Activated T-cell treated with anti-CD3 and anti-CD28 coated beads, Interleukin-2, amount 50 U/mL, for 4 hours (primary cell): ENCODE measurements around the gene ELANE. TPM values are rescaled to one million over a fixed set of nuclear protein-coding genes. Genes with fewer than 3 reads are reported as not detected.
"Not testable (repeated sequence)": the region's sequence is repeated elsewhere in the genome, so short reads cannot be mapped to it uniquely, and the experiment has no call there.

Experiments
- ATAC-seq, 2 donors: fragments of 200-7000 bp; cut with Tn5 transposase; one replicate each; pipeline ENCODE4 v1.10.0; 2021
- DNase-seq: peaks from one replicate; pipeline ENCODE4 v3.0.0-alpha.2; 2020
- H3K27me3 Mint-ChIP-seq: one replicate; pipeline ENCODE4 v1.8.0; 2021; ENCODE audit warnings: low read depth, mixed read lengths
- H3K36me3 Mint-ChIP-seq: one replicate; pipeline ENCODE4 v1.8.0; 2022; ENCODE audit warnings: mixed read lengths; ENCODE audit not compliant: insufficient read depth
- H3K4me1 Mint-ChIP-seq: one replicate; pipeline ENCODE4 v1.8.0; 2021; ENCODE audit warnings: low read depth, mixed read lengths
- H3K4me3 Mint-ChIP-seq: one replicate; pipeline ENCODE4 v1.8.0; 2021; ENCODE audit warnings: mild to moderate bottlenecking, moderate library complexity, mixed read lengths
- H3K9me3 Mint-ChIP-seq: one replicate; pipeline ENCODE4 v1.8.0; 2021; ENCODE audit warnings: mixed read lengths
- total RNA-seq, 3 donors: library from RNA; stranded (reverse); gene quantifications; one replicate each; pipeline ENCODE4 v1.2.1, GENCODE V29; 2021

The ELANE gene
- total RNA-seq, 3 donors from 2014 or later, result not detected

DNA sequence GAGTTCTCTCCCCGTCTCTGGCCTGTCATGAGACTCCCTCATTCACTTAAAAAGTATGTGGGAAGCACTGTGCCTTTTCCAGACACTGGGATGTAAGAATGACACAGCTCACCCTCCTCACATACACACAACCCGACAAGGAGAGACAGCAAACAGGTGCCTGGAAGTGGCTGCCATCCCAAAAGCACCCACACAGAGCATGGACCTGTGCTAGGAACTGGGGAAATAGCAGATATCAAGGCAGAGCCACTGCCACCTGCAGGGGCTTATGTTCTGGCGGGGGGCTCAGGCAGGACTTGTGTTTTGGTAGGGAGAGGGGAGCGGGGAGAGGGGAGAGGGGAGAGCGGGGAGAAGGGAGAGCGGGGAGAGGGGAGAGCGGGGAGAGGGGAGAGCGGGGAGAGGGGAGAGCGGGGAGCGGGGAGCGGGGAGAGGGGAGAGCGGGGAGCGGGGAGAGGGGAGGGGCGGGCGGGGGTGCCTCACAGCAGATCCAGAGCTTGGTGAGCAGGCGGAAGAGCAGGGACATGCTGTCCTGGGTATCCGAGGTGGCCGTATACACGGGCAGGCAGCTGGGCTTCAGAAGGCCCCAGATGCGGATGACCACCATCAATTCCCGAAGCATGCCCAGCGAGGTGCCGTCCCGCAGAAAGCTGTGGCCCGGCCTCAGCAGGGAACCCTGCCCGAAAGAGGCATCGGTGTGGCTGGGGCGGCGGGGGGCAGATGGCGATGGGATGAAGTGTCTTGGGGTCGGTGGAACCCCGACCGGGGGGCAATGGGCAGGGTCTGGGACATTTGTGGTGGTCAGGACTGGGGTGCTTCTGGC lies 19.6 kb downstream of the ELANE start:
- ATAC-seq (peak in 1 of 2 donors; percentile 20), DNase-seq (no peak)
- Mint-ChIP-seq H3K4me1 (peaks cover 12% of the 10 kb centered on the region), H3K9me3 (no peaks in the 10 kb centered on the region), H3K36me3 (peaks cover 13% of the 10 kb centered on the region), H3K4me3 (no peak overlapping the region), H3K27me3 (no peaks in the 10 kb centered on the region)

DNA sequence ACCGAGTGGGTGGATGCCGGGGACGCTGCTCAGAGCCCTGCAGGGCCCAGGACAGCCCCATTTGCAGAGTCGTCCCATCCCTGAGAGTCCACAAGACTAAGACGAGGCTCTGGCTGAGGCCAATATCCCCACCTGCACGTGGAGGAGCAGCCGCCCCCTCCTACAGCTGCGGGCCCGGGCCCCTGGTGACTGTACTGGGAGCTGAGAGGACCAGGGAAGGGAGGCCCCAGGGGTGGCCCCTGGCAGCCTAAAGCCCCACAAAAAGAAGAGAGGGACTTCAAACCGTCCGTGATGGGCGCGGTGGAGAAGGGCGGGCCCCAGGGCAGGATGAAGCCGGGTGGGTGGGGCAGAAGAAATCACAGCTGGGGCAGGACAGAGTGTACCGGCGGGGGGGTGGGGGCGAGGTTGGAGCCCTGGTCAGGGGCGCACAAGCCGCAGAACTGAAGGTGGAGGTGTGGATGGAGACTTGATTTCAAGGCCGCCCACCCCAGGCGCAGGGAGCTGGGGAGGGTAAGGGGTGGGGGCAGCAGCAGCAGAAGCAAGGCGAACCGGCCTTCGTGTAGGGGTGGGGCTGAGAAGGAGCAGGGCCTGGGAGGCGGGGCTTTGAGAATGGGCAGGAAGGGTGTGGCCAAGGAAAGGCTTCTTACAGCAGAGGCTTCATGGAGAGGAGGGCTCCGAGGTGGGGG lies 20.3 kb downstream of the ELANE start:
- peak; percentile 77 to 78 for ATAC-seq
- H3K4me3 Mint-ChIP-seq, result peak overlapping the region; percentile 64
- H3K4me1 Mint-ChIP-seq, result peaks cover 12% of the 10 kb centered on the region
- DNase-seq, result peak; percentile 60
- H3K9me3 Mint-ChIP-seq, result no peaks in the 10 kb centered on the region
- H3K36me3 Mint-ChIP-seq, result peaks cover 13% of the 10 kb centered on the region
- no peaks in the 10 kb centered on the region for H3K27me3 Mint-ChIP-seq

DNA sequence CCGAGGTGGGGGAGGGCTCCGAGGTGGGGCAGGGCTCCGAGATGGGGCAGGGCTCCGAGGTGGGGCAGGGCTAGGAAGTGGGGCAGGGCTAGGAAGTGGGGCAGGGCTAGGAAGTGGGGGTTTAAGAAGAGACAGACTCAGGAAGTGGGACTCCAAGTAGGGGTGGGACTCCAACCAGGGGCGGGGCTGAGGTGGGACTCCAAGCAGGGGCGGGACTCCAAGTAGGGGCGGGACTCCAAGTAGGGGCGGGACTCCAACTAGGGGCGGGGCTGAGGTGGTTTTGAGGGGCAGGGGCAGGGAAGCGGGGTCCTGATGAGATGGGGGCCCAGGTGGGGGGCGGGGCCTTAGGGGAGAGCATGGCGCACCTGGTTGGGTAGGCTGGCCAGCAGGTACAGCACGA lies 21.0 kb downstream of the ELANE start:
- Mint-ChIP-seq H3K4me3 (no peak overlapping the region), H3K9me3 (no peaks in the 10 kb centered on the region), H3K4me1 (peaks cover 12% of the 10 kb centered on the region), H3K36me3 (peaks cover 13% of the 10 kb centered on the region), H3K27me3 (no peaks in the 10 kb centered on the region)
- peak; percentile 52 for DNase-seq
- peak; percentile 64 to 81 for ATAC-seq

DNA sequence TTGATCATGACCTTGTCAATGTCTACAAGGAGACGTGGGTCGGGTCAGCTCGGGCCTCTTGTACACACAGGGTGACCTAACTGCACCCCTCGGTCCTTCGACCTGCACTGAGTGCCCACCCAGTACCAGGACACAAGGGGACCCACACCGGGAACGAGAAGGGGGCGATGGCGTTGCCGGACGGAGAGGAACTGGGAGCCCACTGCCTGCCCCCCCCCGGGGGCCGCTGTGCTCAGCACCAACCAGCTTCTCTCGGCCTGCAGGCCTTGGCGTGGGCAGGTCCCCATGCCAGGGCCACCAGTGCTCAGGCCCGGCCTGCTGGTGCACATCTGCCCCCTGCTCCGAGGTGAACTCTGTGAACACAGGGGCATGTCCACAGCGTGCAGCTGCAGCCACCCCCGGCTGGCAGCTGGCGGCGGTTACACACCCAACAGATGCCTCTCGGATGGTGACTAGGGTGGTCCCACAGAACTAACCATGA lies 21.5 kb downstream of the ELANE start:
- no peak for DNase-seq
- no peaks in the 10 kb centered on the region for H3K27me3 Mint-ChIP-seq
- no peaks in the 10 kb centered on the region for H3K9me3 Mint-ChIP-seq
- ATAC-seq, result no peak
- H3K4me3 Mint-ChIP-seq, result no peak overlapping the region
- H3K4me1 Mint-ChIP-seq, result peaks cover 12% of the 10 kb centered on the region
- H3K36me3 Mint-ChIP-seq, result peaks cover 11% of the 10 kb centered on the region

DNA sequence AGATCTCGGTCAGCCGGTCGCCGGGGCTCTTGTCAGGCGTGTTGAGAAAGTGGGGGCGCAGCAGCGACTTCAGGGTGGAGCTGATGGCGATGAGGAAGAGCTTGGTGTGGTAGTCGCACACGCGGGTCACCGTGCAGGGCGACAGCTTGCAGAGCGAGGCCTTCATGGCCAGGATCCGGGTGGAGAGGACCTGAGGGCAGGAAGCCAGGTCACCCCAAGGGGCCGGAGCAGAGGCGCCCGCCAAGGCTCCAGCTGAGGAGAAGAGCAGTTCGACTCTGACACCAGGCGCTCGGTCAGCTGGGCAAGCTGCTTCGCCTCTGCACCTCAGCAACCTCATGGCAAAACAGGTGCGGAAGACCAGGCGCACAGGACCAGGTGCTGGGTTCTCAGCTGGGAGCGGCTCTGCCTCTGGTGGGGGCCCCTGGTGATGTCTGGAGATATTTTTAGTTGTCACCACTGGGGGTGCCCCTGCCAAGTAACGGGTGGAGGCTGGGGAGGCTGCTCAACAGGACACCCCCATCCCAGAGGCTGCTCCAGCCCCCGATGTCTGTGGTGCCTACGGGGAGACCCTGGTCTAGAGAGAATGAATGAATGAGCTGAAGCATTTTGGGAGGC lies 23.3 kb downstream of the ELANE start:
- no peaks in the 10 kb centered on the region for H3K27me3 Mint-ChIP-seq
- ATAC-seq (no peak), DNase-seq (no peak)
- H3K9me3 Mint-ChIP-seq, result no peaks in the 10 kb centered on the region
- H3K36me3 Mint-ChIP-seq, result peaks cover 3% of the 10 kb centered on the region
- H3K4me1 Mint-ChIP-seq, result peaks cover 10% of the 10 kb centered on the region
- H3K4me3 Mint-ChIP-seq, result no peak overlapping the region

DNA sequence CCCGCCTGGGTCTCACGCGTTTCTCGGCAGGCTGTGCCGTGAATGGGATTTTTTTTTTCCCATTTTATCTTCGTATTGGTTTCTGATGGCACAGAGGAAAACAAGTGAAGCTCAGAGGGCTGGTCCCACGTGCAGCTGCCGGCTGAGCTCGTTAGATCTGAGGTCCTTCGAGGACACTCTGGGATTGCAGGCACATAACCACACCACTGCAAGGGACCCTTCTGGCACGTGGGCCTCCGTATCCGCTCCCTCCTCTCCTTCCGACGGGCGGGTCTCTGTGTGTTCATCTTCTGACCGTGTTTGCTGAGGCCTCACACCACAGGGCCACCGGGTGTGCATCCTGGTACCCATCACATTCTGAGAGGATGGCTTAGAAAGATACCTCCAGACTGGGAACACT lies 24.0 kb downstream of the ELANE start:
- Mint-ChIP-seq H3K27me3 (no peaks in the 10 kb centered on the region), H3K4me1 (peaks cover 10% of the 10 kb centered on the region), H3K4me3 (no peak overlapping the region), H3K36me3 (peaks cover 2% of the 10 kb centered on the region), H3K9me3 (no peaks in the 10 kb centered on the region)
- ATAC-seq (no peak), DNase-seq (no peak)

DNA sequence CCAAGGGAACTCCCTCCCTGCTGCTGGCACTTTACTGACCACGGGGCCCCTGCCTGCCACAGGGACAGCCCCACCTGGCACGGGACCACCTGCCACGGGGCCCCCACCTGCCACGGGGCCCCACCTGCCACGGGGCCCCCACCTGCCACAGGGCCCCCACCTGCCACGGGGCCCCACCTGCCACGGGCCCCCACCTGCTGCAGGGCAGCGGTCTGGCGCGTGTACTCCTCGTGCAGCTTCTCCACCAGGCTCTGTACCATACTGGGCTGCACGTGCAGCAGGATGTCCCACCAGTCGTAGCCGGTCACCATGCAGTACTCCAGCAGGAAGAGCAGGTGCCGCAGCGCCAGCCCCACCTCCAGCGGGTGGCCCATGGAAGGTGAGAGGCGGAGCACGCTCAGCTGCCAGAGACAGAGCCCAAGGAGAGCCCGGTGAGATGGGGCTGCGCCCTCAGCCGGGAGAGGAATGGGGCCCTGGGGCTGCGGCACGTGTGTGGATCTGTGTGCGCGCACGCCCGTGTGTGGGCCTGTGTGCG lies 24.7 kb downstream of the ELANE start:
- Mint-ChIP-seq H3K4me3 (no peak overlapping the region), H3K27me3 (no peaks in the 10 kb centered on the region), H3K4me1 (peaks cover 8% of the 10 kb centered on the region), H3K36me3 (no peaks in the 10 kb centered on the region), H3K9me3 (no peaks in the 10 kb centered on the region)
- no peak for ATAC-seq
- DNase-seq, result no peak

DNA sequence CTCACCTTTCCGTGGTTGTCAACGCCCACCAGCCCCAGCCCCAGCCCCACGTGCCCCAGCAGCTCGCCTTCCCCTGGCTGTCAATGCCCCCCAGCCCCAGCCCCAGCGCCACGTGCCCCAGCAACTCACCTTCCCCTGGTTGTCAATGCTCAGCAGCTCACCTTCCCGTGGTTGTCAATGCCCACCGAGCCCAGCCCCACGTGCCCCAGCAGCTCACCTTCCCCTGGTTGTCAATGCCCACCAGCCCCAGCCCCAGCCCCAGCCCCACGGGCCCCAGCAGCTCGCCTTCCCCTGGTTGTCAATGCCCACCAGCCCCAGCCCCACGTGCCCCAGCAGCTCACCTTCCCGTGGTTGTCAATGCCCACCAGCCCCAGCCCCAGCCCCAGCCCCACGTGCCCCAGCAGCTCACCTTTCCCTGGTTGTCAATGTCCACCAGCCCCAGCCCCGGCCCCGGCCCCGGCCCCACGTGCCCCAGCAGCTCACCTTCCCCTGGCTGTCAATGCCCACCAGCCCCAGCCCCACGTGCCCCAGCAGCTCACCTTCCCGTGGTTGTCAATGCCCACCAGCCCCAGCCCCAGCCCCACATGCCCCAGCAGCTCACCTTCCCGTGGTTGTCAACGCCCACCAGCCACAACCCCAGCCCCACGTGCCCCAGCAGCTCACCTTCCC lies 26.0 kb downstream of the ELANE start:
- not testable (repeated sequence) for H3K27me3 Mint-ChIP-seq, H3K36me3 Mint-ChIP-seq, DNase-seq, ATAC-seq, H3K4me3 Mint-ChIP-seq, H3K4me1 Mint-ChIP-seq, H3K9me3 Mint-ChIP-seq

DNA sequence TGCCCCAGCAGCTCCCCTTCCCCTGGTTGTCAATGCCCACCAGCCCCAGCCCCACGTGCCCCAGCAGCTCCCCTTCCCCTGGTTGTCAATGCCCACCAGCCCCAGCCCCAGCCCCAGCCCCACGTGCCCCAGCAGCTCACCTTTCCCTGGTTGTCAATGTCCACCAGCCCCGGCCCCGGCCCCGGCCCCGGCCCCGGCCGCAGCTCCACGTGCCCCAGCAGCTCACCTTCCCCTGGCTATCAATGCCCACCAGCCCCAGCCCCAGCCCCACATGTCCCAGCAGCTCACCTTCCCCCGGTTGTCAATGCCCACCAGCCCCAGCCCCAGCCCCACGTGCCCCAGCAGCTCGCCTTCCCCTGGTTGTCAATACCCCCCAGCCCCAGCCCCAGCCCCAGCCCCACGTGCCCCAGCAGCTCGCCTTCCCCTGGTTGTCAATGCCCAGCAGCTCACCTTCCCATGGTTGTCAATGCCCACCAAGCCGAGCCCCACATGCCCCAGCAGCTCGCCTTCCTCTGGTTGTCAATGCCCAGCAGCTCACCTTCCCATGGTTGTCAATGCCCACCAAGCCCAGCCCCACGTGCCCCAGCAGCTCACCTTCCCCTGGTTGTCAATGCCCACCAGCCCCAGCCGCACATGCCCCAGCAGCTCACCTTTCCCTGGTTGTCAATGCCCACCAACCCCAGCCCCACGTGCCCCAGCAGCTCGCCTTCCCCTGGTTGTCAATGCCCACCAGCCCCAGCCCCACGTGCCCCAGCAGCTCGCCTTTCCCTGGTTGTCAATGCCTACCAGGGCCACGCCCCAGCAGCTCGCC lies 26.9 kb downstream of the ELANE start:
- not testable (repeated sequence) for H3K4me1 Mint-ChIP-seq, H3K36me3 Mint-ChIP-seq, H3K9me3 Mint-ChIP-seq, H3K27me3 Mint-ChIP-seq, DNase-seq, H3K4me3 Mint-ChIP-seq, ATAC-seq

DNA sequence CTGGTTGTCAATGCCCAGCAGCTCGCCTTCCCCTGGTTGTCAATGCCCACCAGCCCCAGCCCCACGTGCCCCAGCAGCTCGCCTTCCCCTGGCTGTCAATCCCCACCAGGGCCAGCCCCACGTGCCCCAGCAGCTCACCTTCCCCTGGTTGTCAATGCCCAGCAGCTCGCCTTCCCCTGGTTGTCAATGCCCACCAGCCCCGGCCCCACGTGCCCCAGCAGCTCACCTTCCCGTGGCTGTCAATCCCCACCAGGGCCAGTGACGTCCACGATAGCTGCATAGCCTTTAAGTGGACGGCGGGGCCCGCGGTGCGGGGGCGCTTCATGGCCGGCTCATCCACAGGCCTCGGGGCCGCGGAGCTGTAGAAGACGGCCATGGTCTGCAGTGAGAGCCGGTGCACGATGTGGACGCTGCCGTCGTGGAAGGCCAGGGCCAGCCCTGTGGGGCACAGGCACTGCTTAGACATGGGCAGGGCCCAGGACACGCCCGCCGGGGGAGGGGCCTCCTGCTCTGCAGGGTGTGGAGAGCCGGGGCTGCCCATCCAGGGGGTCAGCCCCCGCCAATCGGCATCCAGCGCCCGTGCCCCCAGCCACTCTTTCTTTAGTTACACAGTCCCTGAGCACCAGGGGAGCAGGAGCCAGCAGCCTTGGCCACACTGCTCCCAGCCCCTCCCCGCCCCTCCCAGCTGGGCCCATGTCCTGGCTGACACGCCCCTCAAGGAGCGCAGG lies 27.8 kb downstream of the ELANE start:
- Mint-ChIP-seq H3K27me3 (no peaks in the 10 kb centered on the region), H3K9me3 (no peaks in the 10 kb centered on the region), H3K36me3 (no peaks in the 10 kb centered on the region), H3K4me3 (no peak overlapping the region), H3K4me1 (no peaks in the 10 kb centered on the region)
- DNase-seq, result no peak
- ATAC-seq, result no peak

DNA sequence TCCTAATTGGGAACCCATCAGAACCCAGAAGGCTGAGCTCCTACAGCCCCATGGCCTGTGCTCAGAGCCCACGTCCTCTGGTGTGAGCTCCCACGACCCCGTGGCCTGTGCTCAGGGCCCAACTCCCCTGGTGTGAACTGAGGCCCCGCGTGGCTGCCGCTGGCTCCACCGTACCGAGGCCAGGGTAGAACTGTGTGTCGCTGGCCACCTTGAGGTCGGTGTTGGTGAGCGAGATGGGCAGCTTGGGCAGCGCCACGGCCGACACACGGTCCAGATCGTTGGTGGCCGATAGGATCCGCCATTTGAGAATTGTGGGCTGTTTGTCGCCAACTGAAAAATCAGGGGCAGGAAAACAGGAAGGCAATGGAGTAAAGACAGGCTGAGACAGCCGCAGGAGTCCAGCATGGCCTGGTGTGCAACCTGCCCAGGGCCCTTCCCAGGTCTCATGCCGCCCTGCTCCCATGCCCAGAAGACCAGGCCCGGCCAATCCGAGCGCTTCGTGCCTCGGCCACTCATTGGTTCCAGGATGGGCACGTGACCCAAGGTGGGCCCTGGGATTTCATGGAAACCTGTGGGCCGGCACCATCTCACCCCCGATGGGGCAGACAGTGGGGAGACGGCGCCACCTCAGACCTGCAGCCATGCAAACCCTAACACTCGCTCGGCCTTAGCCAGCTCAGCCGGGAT lies 29.4 kb downstream of the ELANE start:
- H3K4me1 Mint-ChIP-seq, result no peaks in the 10 kb centered on the region
- ATAC-seq, result no peak
- DNase-seq, result no peak
- no peaks in the 10 kb centered on the region for H3K36me3 Mint-ChIP-seq
- H3K4me3 Mint-ChIP-seq, result no peak overlapping the region
- H3K9me3 Mint-ChIP-seq, result no peaks in the 10 kb centered on the region
- H3K27me3 Mint-ChIP-seq, result no peaks in the 10 kb centered on the region

DNA sequence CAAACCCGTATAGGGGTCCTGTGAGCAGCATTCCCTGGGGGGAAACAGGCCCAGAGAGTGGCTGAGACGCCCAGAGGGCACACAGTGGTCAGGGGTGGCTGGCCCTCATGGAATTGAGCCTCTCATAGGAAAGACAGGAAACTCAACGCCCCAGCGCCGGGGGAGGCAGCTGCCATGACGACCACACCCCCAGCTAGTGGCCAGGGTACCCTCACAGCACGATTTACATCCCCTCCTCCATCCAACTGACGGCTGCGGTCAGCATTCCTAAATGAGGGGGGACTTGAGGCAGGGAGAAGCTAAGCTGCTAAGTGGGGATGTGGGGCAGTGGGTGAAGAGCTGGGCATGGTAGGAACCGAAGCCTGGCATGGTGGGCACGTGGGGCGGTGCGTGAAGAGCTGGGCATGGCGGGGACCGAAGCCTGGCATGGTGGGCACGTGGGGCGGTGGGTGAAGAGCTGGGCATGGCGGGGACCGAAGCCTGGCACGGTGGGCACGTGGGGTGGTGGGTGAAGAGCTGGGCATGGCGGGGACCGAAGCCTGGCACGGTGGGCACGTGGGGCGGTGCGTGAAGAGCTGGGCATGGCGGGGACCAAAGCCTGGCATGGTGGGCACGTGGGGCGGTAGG lies 30.9 kb downstream of the ELANE start:
- no peak for DNase-seq
- ATAC-seq, result no peak
- H3K4me3 Mint-ChIP-seq, result no peak overlapping the region
- no peaks in the 10 kb centered on the region for H3K27me3 Mint-ChIP-seq
- H3K36me3 Mint-ChIP-seq, result no peaks in the 10 kb centered on the region
- no peaks in the 10 kb centered on the region for H3K9me3 Mint-ChIP-seq
- peaks cover 8% of the 10 kb centered on the region for H3K4me1 Mint-ChIP-seq
